ENCODE results near the gene SLC26A9.

The SLC26A9 gene, protein sequence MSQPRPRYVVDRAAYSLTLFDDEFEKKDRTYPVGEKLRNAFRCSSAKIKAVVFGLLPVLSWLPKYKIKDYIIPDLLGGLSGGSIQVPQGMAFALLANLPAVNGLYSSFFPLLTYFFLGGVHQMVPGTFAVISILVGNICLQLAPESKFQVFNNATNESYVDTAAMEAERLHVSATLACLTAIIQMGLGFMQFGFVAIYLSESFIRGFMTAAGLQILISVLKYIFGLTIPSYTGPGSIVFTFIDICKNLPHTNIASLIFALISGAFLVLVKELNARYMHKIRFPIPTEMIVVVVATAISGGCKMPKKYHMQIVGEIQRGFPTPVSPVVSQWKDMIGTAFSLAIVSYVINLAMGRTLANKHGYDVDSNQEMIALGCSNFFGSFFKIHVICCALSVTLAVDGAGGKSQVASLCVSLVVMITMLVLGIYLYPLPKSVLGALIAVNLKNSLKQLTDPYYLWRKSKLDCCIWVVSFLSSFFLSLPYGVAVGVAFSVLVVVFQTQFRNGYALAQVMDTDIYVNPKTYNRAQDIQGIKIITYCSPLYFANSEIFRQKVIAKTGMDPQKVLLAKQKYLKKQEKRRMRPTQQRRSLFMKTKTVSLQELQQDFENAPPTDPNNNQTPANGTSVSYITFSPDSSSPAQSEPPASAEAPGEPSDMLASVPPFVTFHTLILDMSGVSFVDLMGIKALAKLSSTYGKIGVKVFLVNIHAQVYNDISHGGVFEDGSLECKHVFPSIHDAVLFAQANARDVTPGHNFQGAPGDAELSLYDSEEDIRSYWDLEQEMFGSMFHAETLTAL
- total RNA-seq: 0 to 3.1 (median 0.05) reads per million in 17 experiments

- DNase-seq: no peak
Measured at GRCh38 chr1:205943245-205943644, at the start of gene SLC26A9. TSS of gene SLC26A9 (minus strand) at chr1:205943456. CDS start at chr1:205935820, 7,636 bp downstream.

GRCh38 chr1:205992218-205992882 is 49.1 kb upstream of the SLC26A9 start:
- DNase-seq: no peak

DNA sequence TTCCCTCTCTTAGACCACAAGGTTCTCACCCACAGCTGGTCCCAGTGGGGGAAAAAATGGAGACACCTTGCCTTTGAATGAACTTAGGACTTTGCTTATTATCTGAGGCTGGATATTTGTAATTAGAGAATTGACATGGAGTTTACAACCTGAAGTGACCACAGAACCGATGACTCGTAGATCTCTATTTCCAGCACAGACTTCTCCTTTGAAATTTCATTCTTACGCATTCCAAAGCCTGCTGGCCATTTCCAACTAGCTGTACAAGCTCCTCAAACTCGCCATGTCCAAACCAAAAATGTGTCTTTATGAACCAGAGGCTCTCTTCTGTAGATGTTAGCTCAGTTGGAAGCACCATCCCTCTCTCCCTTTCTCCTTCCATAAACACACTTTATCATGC is 48.0 kb upstream of the SLC26A9 start:
- DNase-seq: no peak

DNA sequence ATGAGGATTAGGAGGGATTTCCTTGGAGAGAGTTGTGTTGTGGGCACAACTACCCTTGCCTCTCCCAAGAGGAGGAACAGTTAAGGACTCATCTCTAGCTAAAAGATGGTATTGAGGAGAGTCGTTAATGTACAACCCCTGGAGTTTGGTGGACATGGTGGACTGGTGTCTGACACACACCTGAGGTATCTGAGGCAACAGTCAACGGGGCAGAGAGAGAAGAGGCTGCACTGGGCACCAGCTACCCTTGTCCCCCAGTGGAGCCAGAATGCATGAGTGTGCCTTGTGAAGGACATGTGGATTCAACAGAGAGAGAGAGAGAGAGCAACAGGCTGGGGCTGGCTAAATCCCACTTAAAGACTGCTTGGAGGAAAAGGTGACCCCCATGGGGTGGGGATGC is 47.0 kb upstream of the SLC26A9 start:
- DNase-seq: no peak

- peak in 1 of 4 experiments; percentile 38 for DNase-seq
Measured at GRCh38 chr1:205989786-205990185, 46.5 kb upstream of the SLC26A9 start.

DNA sequence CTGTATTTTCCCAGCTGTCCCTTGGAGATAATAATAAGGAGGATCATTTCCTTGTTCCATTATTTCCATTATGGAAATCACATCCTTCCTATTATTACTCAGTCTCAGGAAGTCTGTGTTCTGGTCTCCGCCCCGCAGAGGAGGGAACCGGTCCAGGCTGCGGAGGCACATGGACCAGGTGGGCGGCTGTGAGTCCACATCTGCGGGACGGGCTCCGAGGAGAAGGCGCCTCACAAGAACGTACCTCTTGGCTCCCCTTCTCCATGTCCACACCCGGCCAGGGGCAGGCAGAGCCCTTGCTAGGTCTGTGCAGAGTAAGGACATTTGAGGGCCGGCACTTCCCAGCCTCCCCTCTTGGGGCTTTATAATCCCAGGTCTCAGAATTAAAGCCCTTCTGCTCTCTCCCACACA is 45.3 kb upstream of the SLC26A9 start:
- no peak for DNase-seq

- no peak for DNase-seq
Measured at GRCh38 chr1:205986861-205987260, 43.6 kb upstream of the SLC26A9 start.

DNA sequence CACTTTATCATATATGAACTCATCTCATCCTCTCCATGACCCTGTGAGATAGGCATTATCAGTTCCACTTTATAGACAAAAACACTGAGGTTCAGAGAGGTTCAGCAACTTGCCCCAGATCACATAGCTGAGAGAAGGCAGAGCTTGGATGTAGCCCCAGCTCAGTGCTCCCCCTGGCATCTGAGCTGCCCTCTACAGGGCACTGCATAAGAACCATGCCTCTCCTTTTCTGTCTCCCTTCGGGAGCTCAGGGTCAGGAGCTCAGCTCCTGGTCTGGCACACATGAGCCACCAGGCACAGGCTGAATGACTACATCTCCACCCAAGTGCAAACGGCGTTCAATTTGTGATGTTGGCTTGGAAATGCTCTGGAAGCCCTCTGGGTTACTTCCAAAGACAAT is 43.0 kb upstream of the SLC26A9 start:
- DNase-seq: no peak

DNA sequence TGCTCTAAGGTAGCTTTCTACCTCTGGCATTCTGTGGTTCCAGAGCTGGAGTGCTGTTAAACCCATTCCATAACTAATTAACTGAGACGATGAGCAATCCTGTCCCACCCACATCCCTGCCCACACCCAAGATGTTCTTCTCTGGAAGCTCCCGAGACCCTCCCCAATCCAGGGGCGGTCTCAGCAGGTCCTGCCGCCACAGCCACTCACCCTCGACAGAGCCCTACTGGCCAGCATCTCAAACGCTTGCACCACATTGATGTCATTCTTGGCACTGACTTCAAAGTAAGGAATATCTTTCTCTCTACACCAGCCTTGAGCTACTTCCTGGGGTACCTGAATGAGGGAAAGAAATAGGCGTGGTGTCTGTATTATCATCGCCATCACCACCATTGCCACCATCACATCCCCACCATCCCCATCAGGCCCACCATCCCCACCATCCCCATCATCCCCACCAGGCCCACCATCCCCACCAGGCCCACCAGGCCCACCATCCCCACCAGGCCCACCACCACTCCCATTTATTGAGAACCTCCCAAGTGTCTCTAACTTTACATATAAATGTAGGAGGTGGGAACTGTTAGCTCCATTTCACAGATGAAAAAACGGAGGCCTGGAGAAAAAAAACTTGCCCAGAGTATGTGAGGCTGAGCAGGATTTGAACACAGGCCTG is 42.2 kb upstream of the SLC26A9 start:
- DNase-seq: no peak

- peak; percentile 66 to 84 (median 81) for DNase-seq
Measured at GRCh38 chr1:205983925-205984725, 40.9 kb upstream of the SLC26A9 start.

- DNase-seq: no peak
Measured at GRCh38 chr1:205981257-205981656, 38.0 kb upstream of the SLC26A9 start.

DNA sequence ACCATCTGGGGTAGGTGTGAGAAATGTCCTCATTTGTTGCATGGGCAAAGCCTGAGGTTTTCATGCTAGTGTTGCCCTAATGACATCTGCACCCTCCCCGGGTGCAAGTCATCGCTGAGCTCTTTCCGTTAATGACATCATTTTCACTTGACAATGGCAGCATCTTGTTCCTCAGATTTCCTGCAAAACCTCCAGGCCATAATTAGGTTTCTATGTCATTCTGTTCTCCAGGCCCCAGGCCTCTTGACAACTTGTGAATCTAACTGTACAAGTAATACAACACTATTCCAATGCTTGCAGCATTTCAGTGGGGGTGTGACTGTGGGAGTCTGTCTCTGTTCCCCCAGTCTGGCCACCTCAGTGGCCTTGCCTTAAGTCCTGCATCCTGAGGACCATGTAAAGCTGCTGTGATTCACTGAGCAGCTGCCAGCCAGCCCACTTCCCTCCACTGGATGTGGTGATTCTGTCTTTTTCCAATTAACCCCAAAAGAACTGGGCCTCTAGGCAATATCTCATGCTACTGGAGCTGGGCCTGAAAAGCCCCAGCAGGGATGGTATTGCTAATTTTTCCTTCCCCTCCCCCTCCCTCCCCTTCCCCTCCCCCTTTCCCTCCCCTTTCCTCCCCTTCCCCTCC is 37.1 kb upstream of the SLC26A9 start:
- DNase-seq: peak in 3 of 4 experiments; percentile 39 to 63 (median 46)

GRCh38 chr1:205979301-205979700 is 36.0 kb upstream of the SLC26A9 start:
- DNase-seq: no peak

GRCh38 chr1:205978676-205979075 is 35.4 kb upstream of the SLC26A9 start:
- DNase-seq: no peak

GRCh38 chr1:205977402-205978014 is 34.3 kb upstream of the SLC26A9 start:
- DNase-seq: peak; percentile 82 to 88 (median 84)

GRCh38 chr1:205976708-205977401 is 33.6 kb upstream of the SLC26A9 start:
- DNase-seq: no peak

DNA sequence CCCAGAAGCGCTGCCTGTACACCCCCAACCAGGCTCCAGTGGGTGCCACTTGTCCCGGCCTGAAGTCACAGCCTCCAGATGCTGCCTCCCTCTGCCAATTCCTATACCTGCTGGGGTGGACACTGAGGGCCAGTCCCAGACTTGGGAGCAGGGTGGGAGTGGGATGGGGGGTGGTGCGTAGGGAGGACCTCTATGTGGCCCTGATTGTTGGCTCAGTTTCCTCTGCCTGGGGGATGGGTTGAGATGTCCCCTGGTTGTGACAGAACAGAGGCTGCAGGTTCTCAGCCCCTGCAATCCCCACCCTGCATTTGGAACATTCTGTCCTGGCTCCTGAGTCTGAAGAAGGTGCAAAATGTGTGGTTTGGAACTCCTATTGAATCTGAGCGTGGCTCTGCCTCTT is 32.8 kb upstream of the SLC26A9 start:
- DNase-seq: peak in 1 of 4 experiments; percentile 35

DNA sequence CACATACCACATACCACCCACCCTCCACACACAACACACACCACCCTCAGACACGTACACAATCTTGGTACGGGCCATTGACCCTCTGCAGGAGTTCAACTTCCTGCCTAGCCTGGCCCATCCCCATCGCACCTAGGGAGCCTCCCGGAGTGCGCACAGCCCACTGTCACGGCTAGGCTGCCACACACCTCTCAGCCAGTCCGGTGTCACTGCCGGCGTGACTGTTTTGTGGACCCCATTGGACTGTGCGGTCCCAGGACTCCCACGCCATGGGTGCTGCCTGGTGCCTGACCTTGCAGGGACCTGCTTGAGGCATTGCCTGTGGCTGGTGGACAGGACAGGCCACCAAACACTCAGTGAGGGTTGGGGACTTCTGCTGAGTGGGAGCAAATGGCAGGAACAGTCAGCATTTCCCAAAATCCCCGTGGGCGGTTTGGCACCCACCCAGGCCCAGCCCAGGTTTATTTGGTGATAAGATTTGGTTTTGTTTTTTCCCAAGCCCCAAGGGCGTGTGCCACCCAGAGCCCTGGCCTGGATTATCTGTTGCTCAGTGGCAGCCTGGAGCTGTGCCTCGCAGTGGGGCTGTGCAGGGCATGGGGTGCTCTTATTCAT is 32.2 kb upstream of the SLC26A9 start:
- DNase-seq: peak; percentile 44 to 76 (median 69)

DNA sequence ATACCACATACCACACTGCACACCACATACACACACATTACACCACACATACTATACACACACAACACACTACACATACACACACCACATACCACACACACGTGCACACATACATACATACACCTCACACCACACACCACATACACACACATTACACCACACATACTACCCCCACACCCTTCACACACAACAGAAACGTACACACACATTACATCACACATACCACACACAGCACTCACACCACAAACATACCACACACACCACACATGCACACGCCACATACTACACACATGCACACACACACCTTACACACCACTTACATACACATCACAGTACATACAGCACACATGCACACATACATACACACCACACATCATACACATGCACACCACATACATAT is 31.5 kb upstream of the SLC26A9 start:
- no peak for DNase-seq

Data from suppressor macrophage (primary cell).